T follicular helper cell (primary cell): Measurements from ENCODE around the gene FHOD3.

Experiments
- DNase-seq: peaks from one replicate; pipeline ENCODE4 v3.0.0-alpha.2; 2020; ENCODE audit warnings: low read depth

FHOD3 gene

DNA sequence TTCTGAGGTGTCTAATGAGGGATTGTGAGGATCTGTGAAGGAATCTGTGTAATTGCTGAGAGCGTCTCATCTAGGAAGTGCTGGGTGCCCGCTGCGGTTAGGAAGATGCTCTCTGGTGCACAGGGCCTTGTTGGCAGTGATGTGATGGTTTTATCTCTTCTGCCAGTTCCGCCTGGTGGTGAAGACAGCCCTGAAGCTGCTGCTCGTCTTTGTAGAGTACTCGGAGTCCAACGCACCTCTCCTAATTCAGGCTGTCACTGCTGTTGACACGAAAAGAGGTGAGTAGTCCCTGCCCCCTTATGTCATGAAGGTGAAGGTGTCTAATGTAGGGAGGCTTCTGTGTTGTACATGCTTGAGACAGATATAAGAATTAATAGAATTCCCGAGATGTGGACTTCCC lies 297.1 kb downstream of the FHOD3 start:
- no peak for DNase-seq

DNA sequence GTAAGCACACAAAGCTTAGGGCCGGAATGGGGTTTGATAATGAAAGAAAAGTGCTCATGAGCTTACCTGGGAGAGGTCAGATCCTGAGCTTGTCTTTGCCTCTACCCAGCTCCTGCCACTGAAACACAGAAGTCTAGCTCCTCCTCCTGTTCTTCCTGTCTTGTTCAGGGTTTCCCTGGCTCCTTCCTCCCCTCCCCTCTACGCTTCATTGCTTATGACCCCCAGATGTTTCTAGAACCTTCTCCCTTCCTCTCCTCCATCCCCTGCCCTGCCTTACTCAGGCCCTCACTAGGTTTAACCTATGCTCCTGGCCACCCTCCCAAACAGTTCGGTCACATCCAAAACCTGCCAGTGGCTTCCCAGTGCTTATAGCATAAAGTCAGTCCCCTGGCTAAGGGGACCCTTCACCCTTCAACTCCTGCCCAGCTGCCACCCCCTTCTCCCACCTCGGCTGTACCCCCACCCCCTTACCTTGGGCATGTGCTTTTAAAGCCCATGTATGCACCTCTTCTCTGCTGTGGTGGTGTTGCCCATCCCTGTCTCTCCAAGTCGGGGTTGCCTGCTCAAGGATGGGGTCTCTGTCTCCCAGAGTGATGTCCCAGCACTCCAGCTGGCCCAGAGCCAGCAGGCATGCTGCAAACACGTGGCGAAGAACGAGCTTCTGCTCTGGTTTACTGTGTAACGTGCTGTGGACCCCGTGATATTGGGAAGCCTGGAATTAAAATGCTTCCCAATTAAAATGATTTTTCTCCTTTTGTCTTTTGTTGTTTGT lies 297.7 kb downstream of the FHOD3 start:
- DNase-seq = no peak

DNA sequence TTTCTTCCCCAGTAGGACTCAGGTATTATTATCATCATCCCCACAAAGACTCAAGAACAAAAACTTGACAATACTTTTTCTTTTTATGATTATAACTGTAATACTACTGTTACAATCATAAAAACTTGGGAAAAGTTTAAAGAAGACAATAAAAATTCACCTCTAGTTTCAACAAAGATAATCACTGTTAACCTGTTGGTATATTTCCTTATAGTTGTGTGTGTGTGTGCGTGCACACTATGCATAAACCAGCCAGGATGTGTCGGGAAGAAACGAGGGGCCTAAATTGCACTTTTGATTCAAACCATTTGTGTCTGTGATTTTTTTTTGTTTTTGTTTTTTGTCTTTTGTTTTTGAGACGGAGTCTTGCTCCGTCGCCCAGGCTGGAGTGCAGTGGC lies 298.3 kb downstream of the FHOD3 start:
- no peak for DNase-seq

DNA sequence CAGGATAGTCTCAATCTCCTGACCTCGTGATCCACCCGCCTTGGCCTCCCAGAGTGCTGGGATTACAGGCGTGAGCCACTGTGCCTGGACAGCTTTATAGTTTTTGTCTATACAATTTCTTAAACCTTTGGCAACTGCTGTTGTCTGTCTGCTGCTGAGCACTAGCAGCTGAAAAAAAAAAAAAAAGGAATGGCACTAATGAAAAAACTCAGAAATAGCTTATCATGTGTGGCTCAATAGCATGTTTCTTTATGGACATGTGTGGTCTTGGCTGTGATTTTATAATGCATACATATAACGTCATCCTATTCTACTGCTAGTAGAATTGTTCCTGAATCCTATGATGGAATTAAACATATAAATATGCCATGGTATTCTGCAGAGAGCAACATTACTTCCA lies 300.1 kb downstream of the FHOD3 start:
- DNase-seq = no peak

DNA sequence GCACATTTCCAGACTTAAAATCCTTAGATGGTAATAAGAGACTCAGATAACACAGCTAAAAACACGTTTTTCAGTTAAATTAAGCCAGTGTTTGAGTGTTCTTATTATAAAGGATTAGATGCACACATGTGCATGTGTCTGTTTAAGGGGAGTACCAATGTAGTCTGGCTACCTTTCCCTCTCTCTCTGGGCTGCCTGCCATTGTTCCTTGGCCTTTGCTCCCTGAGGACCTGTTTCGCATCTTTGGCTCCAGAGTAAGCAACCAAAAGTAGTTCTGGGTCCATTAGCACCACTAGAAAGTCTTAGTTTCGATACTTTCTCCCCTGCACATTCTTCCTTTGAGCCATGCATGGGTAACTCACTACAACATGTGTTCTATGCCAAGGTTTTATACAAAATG lies 303.0 kb downstream of the FHOD3 start:
- DNase-seq = no peak

DNA sequence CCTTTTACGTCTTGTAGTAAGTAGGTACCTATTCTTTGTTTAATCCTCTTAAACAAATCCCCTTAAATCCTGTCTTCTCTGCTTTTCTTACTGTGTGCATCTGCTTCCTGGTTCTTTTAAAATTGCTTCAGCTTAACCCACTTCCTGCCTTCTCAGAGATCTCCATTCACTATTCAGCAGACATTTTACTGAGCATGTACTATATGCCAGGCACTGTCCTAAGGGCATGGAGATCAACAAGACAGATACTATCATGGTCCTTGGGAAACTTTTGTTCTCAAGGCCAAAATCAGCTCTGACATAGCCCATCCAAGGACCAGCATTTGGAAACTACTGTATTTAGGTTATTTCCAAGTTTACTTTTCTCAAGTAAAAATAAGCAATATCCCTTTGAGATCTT lies 303.8 kb downstream of the FHOD3 start:
- no peak for DNase-seq

DNA sequence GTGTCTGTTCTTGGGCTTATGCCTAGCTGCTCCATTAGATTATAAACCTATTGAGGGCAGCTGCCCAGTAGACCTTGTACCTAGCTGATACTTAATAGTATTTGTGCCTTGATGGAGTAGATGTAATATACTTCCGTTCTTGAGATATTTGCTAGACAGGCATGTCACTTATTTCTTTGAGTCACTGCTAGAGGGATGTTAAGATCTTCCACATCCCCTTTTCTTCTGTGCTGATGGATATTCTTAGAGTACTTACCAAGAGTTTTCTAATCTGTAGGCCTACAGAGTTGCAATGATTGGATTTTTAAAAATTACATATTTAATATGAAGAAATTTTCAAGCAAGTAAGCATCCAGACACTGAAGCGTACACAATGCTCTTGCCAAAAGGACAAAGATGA lies 304.6 kb downstream of the FHOD3 start:
- no peak for DNase-seq

DNA sequence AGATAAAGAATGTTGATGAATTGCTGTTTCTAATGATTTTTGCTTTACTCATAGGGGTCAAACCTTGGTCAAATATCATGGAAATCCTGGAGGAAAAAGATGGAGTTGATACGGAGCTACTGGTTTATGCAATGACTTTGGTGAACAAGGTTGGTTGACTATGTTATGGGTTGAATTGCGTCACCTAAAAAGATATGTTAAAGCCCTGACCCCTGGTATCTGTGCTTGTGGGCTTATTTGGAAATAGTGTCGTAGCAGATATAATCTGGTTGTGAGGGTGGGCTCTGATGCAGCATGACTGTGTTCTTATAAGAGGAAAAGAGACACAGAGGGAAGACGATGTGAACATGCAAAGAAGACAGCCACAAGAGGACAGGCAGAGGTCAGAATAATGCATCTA lies 305.1 kb downstream of the FHOD3 start:
- DNase-seq = no peak

DNA sequence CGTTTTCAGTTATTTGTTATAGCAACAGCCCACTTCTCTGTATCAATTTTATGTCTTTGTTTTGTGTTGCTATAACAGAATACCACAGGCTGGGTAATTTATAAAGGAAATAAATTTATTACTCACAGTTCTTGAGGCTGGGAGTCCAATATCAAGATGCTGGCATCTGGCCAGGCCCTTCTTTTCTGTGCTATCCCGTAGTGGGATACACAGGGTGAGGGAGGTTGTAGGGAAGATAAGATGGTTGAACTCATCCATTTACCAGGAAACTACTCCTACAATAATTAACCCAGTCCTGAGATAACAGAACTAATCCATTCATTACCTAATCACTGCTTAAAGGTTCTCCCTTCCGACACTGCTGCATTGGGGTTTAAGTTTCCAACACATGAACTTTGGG lies 310.6 kb downstream of the FHOD3 start:
- DNase-seq = no peak

DNA sequence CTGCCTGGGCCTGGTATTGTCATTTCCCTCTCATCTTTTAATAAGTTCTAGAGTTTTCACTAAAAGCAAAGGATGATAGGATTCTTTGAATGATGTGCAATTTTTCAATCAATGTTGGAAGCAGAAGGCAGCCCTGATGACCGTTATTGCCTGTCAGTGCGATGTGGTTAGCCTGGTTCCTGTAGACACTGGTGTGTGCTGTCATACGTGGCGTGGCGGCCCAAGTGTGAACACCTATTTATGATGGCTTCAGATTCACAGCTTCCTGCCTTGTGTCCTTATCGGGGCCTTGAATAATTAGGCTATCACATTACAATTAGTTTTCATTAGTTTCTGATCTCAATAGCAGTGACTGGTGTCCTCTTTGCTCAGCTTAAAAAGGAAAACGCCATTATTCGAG lies 312.7 kb downstream of the FHOD3 start:
- DNase-seq = no peak

DNA sequence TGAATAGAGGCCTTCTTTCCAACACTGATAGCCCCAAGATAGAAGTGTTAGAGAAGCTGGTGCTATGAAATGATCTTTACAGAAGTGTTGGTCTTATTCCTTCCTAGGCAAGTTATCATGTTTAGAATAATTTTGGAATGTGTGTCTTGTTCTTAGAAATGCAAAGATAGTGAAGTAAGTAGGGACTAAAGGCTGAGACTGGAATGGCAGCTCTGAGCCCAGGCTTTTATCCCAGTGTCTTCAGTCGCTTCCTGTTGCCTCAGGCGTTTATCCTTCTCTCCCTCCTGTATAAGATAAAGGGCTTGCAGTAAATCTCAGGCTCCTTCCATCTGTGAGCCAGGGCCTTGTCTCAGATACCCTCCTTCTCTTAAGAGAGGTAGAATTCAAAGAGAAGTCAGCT lies 313.1 kb downstream of the FHOD3 start:
- no peak for DNase-seq

DNA sequence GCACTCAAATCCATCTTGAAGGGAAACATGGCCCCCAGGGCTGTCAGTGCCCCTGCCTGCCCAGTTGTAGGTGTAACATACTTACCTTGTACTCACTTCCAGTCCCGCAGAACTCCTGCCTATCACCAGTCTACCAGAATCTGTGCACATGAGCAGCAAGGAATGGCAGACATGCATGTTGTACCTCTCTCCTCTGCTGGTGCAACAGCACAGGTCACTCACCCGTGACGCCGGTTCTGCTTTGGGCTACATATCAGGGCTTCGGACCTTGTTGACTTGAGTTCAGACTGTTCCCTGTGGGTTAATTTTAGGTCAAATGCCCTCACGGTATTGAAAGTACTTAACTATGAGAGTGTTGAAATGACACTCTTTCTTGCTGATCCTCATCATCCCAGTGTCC lies 315.6 kb downstream of the FHOD3 start:
- DNase-seq = no peak

DNA sequence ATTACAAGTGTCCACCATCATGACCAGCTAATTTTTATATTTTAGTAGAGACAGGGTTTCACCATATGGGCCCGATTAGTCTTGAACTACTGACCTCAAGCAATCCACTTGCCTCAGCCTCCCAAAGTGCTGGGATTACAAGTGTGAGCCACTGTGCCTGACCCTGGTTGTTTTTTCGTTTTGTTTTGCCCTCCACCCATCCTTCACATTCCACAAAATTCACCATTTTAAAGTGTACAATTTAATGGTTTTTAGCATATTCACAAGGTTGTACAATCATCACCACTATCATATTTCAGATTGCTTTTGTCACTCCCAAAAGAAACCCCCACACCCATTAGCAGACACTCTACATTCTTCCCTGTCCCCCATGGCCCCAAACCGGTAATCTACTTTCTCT lies 316.3 kb downstream of the FHOD3 start:
- DNase-seq = no peak

DNA sequence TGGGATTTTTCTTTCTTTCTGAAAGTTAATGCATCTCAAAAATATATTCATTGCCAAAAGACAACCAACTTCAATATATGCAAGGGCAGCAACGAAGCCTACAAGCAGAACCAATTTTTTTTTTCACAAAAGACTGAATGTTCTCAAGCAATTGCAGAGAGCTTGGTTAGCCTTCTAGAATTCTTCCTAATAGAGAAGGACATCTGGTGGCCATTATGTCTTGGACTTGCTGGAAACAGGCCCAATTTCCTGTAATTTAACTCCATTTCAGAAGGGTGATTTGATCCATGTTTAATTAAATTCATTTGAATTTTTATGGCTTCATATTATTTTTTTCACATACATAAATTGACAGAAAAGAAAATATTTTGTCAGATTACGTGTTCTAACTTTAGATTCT lies 323.3 kb downstream of the FHOD3 start:
- no peak for DNase-seq

DNA sequence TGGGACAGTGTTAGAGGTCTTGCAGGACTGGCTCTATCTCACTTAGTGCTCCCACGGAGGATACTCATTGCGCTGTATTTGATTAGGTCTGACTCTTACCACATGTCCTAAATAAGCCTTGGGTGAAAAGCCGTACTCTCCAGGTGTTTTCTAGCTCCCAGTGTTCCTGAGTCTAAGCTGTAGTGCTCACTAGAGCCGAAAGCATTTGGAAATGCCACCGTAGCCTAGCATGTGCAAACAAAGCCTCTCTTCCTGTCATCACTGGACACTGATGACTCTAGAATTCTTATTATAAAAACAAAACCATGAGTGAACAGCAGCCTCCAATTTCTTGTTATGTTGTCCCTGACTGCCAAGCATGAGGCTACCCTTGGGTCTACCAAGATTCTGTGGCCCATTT lies 325.1 kb downstream of the FHOD3 start:
- DNase-seq = no peak

DNA sequence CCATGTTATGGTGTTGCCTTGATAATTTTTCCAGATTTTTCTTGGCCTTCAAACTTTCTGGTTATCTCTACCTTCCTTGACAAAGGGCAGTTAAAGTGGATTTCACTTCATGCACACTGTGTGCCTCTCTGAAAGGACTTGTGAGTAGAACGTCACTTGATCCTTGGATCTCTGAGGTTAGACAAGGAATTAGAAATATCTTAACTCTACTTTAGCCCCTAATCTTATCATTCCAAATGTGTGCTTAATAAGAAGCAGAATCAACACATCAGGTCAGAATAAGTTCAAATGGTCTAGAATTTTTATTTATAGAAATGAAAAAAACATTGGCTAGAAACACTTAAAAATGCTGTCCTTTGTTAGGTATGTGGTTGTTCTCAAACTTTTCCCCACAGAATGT lies 325.6 kb downstream of the FHOD3 start:
- DNase-seq = no peak

DNA sequence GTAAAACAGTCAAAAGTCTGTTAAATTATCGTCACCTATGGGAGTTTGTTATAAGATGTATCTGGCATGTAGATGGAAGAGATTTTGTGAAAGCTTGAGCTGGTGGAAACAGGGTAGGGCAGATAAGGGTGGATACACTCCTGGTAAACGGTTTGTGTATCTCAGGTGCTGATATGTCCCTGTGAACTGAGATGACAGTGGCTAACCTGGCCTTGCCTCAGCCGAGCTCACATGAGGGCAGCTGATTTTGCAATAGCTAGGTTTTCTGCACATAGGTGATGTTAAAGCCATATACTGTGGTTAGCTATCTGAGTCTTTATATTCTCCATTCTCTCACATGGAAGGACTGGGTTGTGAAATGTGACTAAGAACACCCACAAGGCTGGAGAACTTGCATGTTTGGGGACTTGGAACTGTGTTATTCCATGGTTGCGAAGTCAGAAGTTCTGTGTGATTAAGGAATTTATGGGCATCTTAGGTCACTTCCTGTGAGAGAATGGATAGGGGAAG lies 326.2 kb downstream of the FHOD3 start:
- DNase-seq = no peak

DNA sequence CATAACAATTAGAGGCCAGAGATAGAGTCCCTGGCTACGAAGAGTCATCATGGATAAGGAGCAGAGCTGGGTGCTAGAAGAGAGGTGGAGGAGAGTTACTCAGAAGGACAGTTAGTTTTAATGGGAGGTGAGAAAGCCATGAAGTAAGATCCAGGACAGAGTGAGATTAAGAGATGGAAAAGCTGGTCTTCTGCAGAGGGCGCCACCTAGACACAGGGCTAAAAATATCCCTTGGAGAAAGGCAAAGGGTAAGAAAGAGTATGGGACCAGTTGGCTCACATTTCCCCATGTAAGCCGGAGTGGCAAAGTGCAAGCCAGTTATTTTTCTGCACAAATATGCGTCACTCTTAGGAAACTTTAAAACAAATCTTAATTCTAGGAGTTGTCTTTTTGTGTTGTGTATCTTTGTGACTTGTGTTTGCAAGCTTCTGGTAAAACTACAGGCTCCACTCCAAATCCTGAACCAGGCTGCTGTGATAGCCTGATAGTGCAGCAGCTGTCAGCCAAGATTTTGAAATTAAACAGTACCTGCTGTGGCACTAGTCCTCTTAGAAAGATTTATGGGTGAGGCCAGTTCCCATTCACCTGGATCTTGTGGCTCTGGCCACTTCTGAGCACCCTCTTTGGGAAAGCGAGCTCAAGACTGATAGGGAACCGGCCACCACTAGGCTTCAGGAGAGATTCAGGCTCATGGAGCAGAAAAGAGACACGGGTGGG lies 327.1 kb downstream of the FHOD3 start:
- DNase-seq = no peak

DNA sequence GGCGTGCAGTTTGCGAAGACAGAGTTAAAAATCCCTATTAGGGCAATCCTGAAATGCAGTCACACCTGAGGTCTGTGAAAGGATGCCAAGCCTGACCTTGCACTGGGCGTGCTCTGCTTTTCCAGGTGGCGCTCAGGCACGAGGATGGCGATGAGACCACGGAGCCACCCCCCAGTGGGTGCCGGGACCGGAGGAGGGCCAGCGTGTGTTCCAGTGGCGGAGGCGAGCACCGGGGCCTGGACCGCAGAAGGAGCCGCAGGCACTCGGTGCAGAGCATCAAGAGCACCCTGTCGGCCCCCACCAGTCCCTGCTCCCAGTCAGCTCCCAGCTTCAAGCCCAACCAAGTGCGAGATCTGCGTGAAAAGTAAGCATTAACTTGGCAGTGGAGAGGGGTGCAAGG lies 327.9 kb downstream of the FHOD3 start:
- no peak for DNase-seq

DNA sequence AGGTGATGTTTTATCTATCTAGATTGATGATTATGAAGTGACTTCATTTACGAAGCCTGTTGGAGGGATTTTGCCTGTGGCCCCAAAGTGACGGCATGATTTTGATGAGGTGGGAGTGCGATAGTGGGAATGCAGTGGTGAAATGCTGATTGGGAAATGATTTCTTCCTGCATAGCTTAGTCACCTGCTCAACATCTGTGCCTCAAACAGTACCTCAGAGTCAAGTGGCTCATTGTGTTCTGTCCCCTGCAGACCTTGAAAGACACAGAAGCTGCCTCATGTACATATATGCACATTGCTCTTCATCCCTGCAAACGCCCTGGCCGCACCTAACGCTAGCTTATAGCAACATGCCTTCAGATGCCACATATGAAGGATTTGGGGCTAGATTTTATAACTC lies 330.1 kb downstream of the FHOD3 start:
- DNase-seq = no peak

DNA sequence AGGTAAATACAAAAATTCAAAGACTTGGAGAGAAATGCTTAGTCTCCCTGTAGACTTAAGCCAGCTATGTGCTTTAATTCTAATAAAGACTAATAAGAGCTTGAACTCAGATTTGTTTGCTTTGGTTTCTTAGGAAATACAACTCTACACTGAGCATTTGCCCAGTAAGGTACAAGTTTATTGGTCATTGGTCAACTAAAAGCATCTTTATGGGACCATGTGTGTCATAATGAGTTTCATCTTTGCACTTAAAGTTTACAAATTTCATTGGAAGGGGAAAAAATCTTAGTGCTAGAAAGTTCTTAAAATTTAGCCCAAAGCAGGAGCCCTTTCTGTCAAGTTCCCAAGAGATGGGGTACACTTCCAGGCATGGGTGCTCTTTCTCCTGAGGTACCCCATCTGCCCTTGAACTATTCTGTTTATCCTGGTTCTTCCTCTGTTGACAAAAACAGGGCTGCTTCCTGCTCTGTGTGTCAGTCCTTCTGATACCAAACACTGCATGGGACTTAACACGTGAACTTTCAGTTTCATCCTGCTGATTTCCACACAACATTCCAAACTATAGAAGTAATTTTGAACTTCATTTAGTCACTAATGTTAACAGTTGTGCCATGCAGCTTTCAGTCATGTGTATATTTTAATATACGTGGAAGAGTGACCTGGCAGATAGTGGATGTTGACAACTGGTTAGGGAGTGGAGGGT lies 331.1 kb downstream of the FHOD3 start:
- no peak for DNase-seq

DNA sequence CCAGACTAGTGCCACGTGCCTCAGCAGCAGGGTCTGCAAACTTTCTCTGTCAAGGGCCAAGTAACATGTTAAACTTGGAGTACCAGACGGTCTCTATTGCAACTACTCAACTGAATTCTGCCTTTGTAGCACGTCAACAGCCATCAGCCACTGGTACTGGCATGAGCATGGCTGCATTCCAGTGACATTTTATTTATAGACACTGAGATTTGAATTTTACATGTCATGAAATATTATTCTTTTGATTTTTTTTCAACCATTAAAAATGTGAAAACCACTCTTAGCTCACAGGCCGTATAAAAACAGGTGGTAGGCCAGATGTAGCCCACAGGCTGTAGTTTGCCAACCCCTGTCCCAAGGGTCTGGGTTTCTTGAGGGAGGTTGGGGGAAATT lies 331.6 kb downstream of the FHOD3 start:
- DNase-seq = no peak

DNA sequence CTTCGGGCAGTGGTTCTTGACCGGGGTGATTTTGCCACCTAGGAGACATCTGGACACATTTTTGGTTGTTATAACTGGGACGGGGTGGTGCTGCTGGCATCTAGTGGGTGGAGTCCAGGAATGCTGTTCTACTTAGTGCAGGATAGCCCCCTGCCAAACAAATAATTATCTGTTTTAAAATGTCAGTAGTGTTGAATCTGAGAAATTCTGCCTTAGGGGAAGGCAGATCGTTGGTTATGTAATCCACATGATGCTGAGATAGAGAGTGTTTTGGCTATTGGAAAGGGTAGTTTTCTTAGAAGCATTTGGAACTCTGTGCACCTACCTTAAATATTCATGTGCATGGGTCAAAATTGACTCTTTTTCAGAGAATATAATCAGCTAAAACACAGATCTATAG lies 332.3 kb downstream of the FHOD3 start:
- DNase-seq = no peak
